Activated CD4-positive, alpha-beta memory T cell treated with anti-CD3 and anti-CD28 coated beads for 36 hours (primary cell): ENCODE data around the gene MMP23B. TPM values are rescaled to one million over a fixed set of nuclear protein-coding genes. Genes with fewer than 3 reads are reported as not detected.

Experiments
- CTCF ChIA-PET: fragments of 350-600 bp; sonication (Branson Sonifier 250); formaldehyde crosslinking; loops from one replicate; lab custom pipeline; 2021; ENCODE audit warnings: antibody characterized with exemption, inconsistent platforms; lab: Charles Lee
- POLR2A ChIA-PET: fragments of 350-600 bp; sonication (Branson Sonifier 250); formaldehyde crosslinking; loops from one replicate; lab custom pipeline; 2021; ENCODE audit warnings: antibody characterized with exemption; lab: Charles Lee
- DNase-seq: peaks from one replicate; pipeline ENCODE4 v3.0.0-alpha.2; 2020
- H3K27ac Mint-ChIP-seq: one replicate; pipeline ENCODE4 v1.8.0; 2021; ENCODE audit warnings: mixed read lengths
- H3K27me3 Mint-ChIP-seq: one replicate; pipeline ENCODE4 v1.8.0; 2021; ENCODE audit warnings: mixed read lengths
- H3K36me3 Mint-ChIP-seq: one replicate; pipeline ENCODE4 v1.8.0; 2021; ENCODE audit warnings: mixed read lengths
- H3K4me1 Mint-ChIP-seq: one replicate; pipeline ENCODE4 v1.8.0; 2021; ENCODE audit warnings: low read depth, mixed read lengths
- H3K4me3 Mint-ChIP-seq: one replicate; pipeline ENCODE4 v1.8.0; 2021; ENCODE audit warnings: mild to moderate bottlenecking, mixed read lengths
- H3K9me3 Mint-ChIP-seq: one replicate; pipeline ENCODE4 v1.8.0; 2021; ENCODE audit warnings: mixed read lengths
- intact Hi-C: fragments of 100-400 bp; cut with micrococcal nuclease; formaldehyde crosslinking; loops from one replicate; pipeline ENCODE4 v1.15.1; 2023
- total RNA-seq, 2 experiments: library from RNA; stranded (reverse); gene quantifications; one replicate each; pipeline ENCODE4 v1.2.3, GENCODE V29; 2021

MMP23B gene
- total RNA-seq, 2 experiments from 2014 or later, result 0.61 to 1.1 TPM

DNA sequence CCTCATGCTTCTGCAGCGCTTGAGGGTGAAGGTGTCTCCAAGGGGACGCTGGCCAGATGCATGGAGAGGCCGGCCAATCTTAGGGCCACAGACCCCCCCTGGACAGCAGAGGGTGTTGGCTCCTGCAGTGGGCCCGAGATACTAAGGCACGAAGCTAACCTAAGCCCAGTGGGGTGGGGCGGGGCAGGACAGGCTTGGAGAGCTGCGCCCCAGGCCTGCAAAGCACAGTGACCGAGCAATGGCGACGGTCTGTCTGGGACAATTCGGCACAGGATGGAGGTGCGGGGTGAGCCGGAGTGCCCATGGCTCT is 33.3 kb upstream of the MMP23B start:
- H3K27ac Mint-ChIP-seq, result peak overlapping the region; percentile 56
- ChIA-PET CTCF (interaction anchor here (1.0 kb wide), 1 partner anchor 9 kb away, joined by 3 read pairs; no protein-coding TSS in a partner anchor), POLR2A (no interaction called here)
- no peaks in the 10 kb centered on the region for H3K9me3 Mint-ChIP-seq
- no peaks in the 10 kb centered on the region for H3K36me3 Mint-ChIP-seq
- peaks cover 10% of the 10 kb centered on the region for H3K4me1 Mint-ChIP-seq
- intact Hi-C loops, result no loop called here
- peaks cover 5% of the 10 kb centered on the region for H3K27me3 Mint-ChIP-seq
- DNase-seq, result no peak
- H3K4me3 Mint-ChIP-seq, result peak overlapping the region; percentile 61

DNA sequence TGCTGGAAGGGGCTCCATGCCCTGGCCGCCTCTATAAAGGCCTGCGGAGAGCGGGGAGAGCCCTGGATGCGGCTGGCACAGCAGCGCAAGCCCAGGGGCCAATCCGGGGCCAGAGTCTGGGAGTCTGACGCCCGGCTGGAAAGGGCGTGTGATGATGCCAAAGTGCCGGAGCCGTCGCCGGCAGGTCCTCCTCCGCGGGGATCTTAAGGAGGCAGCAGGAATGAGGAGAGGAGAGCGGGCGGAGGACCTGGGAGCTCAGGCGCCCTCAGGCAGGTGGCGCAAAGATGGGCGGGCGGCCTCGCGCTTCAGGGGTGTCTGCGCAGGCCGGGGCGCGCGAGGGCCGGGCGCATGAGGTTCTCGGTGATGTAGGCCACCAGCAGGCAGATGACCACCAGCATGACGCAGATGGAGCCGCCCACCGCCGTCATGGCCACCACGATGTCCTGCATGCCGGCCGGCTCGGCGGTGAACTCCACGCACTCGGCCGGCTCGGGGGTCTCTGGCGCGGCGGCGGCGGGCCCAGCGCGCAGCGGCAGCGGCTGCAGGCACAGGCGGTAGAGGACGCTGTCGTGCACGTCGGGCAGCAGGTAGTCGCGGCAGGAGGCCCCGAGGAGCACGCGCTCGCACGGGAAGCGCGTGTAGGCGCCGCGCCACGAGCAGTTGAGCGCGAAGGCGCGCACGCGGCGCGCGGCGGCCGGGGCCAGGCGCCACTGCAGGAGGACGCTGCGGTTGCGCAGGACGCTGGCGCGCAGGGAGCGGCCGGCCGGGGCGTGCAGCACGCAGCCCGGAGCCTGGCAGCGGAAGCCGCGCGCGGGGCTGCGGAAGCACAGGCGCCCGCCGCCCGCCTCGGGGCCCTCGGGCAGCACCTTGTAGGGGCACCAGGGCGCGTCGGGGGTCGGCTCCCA is 32.7 kb upstream of the MMP23B start:
- Mint-ChIP-seq H3K27me3 (peaks cover 5% of the 10 kb centered on the region), H3K9me3 (no peaks in the 10 kb centered on the region), H3K36me3 (no peaks in the 10 kb centered on the region), H3K27ac (peak overlapping the region; percentile 56), H3K4me1 (peaks cover 10% of the 10 kb centered on the region), H3K4me3 (peak overlapping the region; percentile 61)
- intact Hi-C loops, result no loop called here
- DNase-seq, result peak; percentile 43
- CTCF ChIA-PET, result interaction anchor here (1.0 kb wide), 1 partner anchor 9 kb away, joined by 3 read pairs; no protein-coding TSS in a partner anchor
- POLR2A ChIA-PET, result no interaction called here

DNA sequence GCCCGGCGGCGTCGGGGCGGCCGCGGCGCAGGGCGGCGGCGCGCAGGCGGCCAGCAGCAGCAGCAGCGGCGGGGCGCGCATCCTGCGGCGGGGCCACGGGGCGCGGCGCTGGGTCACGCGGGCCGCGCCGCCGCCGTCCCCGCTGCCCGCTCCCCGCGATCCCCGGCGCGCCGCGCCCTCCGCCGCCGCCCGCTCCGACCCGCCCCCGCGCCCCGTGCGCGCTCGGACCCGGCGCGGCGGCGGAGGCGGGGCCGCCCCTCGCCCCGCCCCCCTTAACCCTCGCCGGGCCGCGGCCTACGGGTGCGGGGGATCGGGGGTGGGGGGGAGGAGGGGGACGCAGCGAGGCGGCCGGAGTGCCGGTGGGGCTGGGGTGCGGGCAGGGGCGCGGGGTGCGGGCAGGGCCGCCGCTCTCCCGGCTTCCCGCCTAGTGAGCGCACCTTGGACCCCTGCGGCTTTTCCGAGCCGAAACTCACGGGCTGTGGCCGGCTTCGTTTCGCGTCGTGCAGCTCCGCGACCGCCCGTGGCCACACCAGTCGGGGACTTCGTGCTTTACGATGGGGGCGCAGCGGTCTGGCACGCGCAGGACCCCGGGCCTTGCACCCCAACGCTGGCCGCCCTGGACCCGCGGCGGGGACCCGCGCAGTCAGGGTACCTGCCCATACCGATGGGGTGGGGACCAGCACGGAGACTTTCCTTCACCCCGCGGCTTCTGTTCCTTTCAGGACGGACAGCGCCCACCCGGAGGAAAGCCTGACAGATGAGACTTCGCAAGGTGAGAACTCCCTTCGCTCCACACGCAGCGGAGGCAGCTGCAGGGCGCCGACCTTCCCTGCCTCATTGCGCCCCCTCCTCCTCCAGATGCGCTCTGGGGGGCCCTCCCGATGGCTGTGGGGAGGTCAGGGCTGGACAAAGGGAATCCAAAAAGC is 31.8 kb upstream of the MMP23B start, which contains the start of gene FNDC10:
TSS of gene FNDC10 (minus strand) at position 201 of the 926 bp plus-strand sequence. CDS start at position 81, 120 bp downstream.
- intact Hi-C loops, result no loop called here
- Mint-ChIP-seq H3K9me3 (no peaks in the 10 kb centered on the region), H3K4me1 (peaks cover 10% of the 10 kb centered on the region), H3K36me3 (no peaks in the 10 kb centered on the region), H3K27me3 (peaks cover 5% of the 10 kb centered on the region), H3K4me3 (peak within 1 kb of the TSS; percentile 61), H3K27ac (peak within 1 kb of the TSS; percentile 56)
- no peak for DNase-seq
- ChIA-PET CTCF (no interaction called here), POLR2A (no interaction called here)

DNA sequence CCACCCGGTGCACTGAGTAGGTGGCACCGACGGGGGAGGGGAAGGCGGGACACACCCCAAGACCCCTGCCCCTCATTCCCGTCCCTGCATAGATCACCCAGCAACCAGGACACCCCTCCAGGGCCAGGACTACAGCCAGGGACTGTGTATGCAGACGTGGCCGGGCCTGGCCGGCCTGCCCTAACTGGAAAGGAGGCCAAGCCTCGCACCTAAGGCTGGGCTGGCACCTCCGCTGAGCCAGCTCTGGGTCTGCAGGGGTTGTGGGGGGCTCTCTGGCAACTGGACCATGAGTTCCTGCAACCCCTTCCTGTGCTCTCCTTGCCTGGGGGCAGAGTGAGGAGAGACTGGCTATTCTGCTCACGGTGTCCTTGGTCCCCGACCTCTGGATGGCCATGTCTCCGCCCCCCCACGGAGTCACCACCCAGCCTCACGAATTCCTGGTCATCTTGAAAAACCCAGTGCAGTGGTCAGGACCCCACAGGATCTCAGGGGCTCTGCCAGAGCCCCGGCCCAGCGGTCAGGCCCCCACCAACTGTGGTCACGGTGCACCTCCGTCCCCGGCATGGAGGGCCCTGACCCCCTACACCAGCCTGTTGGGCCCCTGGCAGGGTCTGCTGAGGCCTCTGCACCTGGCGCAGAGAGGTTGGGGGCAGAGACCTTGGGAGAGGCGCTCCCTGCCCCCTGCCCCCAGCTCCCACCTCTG is 31.0 kb upstream of the MMP23B start:
- no peaks in the 10 kb centered on the region for H3K9me3 Mint-ChIP-seq
- ChIA-PET POLR2A (no interaction called here), CTCF (no interaction called here)
- intact Hi-C loops, result no loop called here
- H3K4me1 Mint-ChIP-seq, result peaks cover 10% of the 10 kb centered on the region
- peaks cover 5% of the 10 kb centered on the region for H3K27me3 Mint-ChIP-seq
- H3K36me3 Mint-ChIP-seq, result no peaks in the 10 kb centered on the region
- no peak for DNase-seq
- H3K27ac Mint-ChIP-seq, result no peak overlapping the region
- H3K4me3 Mint-ChIP-seq, result peak overlapping the region; percentile 32

DNA sequence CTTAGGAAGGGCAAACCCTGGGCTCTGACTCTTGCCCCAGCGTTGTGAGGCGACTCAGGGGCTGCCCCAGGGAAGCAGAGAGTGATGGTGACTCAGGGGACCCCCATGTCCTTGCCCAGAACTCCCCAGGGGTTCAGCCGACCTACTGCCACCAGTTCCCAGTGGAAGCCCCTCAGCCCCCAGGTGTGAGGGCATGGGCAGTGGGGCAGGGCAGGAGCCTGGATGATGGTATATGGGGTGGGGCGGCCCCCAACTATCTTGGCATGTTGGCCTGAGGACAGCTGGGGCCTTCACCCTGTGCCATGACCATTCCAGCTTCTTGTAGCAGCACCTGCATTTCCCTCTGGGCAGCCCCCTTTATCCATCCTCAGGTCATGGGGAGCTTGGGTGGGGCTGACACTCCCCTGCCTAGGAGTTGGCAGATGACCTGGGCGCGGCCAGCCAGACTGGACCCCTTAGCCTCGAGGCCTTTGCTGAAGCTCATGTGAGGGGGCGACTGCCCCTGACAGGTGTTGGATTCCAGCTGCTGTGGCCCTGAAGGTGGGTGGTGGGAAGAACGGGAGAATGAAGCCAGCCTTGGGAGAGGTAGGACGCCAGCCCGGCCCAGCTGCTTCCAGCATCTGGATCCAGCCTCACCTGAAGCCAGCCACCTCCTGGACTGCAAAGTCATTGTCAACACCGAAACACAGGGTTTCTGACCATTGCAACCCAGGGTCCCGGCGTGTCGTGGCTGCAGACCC is 30.2 kb upstream of the MMP23B start:
- intact Hi-C loops, result no loop called here
- no peaks in the 10 kb centered on the region for H3K36me3 Mint-ChIP-seq
- CTCF ChIA-PET, result no interaction called here
- peaks cover 13% of the 10 kb centered on the region for H3K4me1 Mint-ChIP-seq
- H3K27ac Mint-ChIP-seq, result no peak overlapping the region
- H3K4me3 Mint-ChIP-seq, result no peak overlapping the region
- H3K9me3 Mint-ChIP-seq, result no peaks in the 10 kb centered on the region
- H3K27me3 Mint-ChIP-seq, result peaks cover 5% of the 10 kb centered on the region
- POLR2A ChIA-PET, result no interaction called here
- DNase-seq, result no peak

DNA sequence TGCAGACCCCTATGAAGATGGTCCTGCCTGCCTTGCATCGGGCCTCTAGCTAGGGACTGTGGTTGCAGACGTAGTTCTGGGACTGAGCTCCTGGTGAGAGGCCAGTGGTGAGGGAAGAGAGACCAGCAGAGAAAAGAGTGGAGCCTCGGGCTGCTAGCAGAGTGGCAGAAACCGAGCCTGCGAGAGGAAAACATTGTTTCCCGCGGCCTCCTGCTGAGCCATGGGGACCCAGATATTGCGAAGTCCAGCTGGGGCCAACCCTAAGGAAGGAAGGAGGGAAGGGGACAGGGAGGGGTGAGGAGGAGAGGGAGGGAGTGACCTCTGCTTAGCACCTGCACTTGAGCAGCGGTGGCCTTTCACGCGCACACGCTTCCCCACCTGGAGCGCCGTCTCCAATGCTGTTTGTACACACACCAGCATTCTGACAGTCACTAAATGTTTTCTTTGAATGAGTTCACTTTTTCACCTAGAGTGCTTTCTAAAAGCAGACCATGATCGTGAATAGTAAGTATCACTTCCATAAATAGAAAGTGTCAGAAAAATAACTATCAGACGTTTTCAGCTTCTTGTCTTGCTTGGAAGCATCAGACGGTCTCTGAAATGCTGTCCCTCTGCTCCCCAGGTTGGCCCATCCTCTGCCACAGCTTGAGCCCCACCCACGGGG is 29.5 kb upstream of the MMP23B start:
- intact Hi-C loops, result no loop called here
- Mint-ChIP-seq H3K27me3 (peaks cover 5% of the 10 kb centered on the region), H3K27ac (no peak overlapping the region), H3K9me3 (no peaks in the 10 kb centered on the region), H3K4me1 (peaks cover 20% of the 10 kb centered on the region), H3K36me3 (no peaks in the 10 kb centered on the region), H3K4me3 (no peak overlapping the region)
- ChIA-PET POLR2A (no interaction called here), CTCF (interaction anchor here (1.2 kb wide), 1 partner anchor 25 kb away, joined by 3 read pairs; no protein-coding TSS in a partner anchor)
- no peak for DNase-seq

DNA sequence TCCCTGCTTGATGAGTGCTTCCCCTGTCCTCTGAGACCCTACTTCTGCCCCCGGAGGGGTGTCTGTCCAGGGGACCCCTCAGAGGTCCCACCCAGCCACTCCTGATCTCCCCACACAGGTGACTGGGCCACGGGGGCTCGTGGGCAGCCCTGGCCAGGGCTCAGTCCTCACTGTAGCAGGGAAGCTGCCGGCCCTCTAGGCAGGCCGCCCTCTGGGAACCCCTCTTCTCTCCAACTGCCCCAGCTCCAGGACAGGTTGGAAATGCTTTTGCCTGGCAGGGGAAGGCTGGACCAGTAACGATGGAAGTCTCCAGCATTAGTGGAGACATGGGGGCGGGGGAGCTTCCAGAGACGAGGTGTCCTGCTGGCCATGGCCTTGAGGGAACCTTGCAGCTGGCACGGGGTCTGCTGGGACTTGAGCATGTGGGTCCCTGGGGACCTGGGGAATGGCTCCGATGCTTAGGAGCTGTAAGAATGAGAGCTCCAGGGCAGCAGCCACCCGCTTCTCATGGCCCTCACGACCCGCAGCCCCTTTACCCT is 28.9 kb upstream of the MMP23B start:
- CTCF ChIA-PET, result interaction anchor here (1.2 kb wide), 1 partner anchor 26 kb away, joined by 3 read pairs; no protein-coding TSS in a partner anchor

DNA sequence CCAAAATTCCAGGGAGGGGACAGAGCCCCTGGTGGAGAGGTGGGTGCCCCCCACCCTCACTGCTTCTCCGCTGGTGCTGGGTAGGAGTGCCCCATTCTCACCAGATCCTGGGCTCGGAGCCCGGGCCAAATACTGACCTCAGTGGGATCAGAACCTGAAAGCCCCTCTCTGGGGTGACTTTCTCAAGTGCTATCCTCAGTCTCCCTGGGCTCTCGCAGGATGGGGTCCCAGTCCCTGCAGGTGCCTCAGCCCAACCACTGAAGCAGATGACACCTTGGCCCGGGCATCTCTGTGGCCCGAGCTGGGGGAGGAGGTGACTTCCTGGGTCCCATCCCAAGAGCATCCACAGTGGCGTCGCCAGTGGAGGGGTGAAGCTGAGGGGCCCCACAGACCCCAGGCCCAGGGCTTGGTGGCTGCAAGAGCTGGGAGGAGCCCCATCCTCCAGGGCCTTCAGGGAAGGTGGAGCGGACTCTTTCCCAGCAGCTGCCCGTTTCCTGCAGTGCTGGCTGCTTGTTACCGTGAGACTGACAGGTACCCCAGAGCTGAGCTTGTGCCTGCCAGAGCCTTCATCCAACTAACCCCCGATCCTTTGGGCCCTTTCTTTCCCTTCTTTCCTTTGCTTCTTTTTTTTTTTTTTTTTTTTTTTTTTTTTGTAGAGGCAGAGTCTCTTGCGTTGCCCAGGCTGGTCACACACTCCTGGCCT is 28.2 kb upstream of the MMP23B start:
- H3K27me3 Mint-ChIP-seq, result peaks cover 3% of the 10 kb centered on the region
- intact Hi-C loops, result no loop called here
- no peak overlapping the region for H3K27ac Mint-ChIP-seq
- H3K9me3 Mint-ChIP-seq, result no peaks in the 10 kb centered on the region
- no peak overlapping the region for H3K4me3 Mint-ChIP-seq
- H3K36me3 Mint-ChIP-seq, result no peaks in the 10 kb centered on the region
- ChIA-PET CTCF (interaction anchor here (0.7 to 1.2 kb wide), 2 partner anchors 10 to 26 kb away, joined by 3 read pairs; no protein-coding TSS in a partner anchor), POLR2A (interaction anchor here (0.5 to 1.4 kb wide), 3 partner anchors 10 to 590 kb away, joined by 3 read pairs; no protein-coding TSS in a partner anchor)
- H3K4me1 Mint-ChIP-seq, result peaks cover 17% of the 10 kb centered on the region
- no peak for DNase-seq

More for the DNA sequence above, 28.9 kb upstream of the MMP23B start:
- H3K4me1 Mint-ChIP-seq, result peaks cover 19% of the 10 kb centered on the region
- no peaks in the 10 kb centered on the region for H3K36me3 Mint-ChIP-seq
- POLR2A ChIA-PET, result interaction anchor here (0.5 kb wide), 1 partner anchor 11 kb away, joined by 3 read pairs; no protein-coding TSS in a partner anchor
- DNase-seq, result no peak
- intact Hi-C loops, result no loop called here
- no peak overlapping the region for H3K27ac Mint-ChIP-seq
- no peak overlapping the region for H3K4me3 Mint-ChIP-seq
- no peaks in the 10 kb centered on the region for H3K9me3 Mint-ChIP-seq
- peaks cover 5% of the 10 kb centered on the region for H3K27me3 Mint-ChIP-seq

DNA sequence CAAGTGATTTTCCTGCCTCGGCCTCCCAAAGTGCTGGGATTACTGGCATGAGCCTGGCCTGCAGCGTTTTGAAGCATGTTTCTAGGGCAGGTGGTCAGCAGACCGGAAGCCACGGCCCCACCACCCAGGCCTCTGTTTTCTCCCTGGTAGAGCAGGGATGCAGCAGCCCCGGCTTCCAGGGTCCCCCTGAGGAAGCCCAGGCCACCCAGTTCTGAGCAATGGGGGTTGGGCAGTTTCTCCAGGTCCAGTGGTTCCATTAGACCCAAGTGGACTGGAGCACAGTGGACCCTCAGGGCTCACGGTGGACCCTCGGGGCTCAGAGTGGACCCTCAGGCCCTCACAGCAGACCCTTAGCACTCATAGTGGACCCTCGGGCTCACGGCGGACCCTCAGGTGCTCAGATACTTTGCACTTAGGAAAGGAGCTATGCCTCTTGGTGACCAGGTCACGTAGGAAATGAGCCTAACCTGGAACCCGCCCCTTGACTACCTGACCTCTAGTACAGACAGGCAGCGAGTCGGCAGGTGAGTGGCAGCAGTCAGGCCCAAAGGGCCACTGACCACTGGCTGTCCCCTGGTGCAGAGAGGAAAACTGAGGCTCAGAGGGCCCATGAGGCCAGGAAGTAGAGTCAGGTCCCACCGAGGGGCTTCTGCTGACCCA is 27.5 kb upstream of the MMP23B start:
- Mint-ChIP-seq H3K4me3 (no peak overlapping the region), H3K27me3 (no peaks in the 10 kb centered on the region), H3K27ac (no peak overlapping the region), H3K9me3 (no peaks in the 10 kb centered on the region), H3K36me3 (no peaks in the 10 kb centered on the region), H3K4me1 (peaks cover 13% of the 10 kb centered on the region)
- DNase-seq, result no peak
- ChIA-PET CTCF (interaction anchor here (0.7 kb wide), 1 partner anchor 10 kb away, joined by 3 read pairs; no protein-coding TSS in a partner anchor), POLR2A (interaction anchor here (1.4 kb wide), 1 partner anchor 10 kb away, joined by 3 read pairs; no protein-coding TSS in a partner anchor)
- intact Hi-C loops, result no loop called here
